CD4-positive, alpha-beta T cell treated with Interleukin-4 for 1 hour (primary cell): ENCODE results near the gene PHOSPHO2.

Experiments
- DNase-seq, 2 donors: peaks; one replicate each; pipeline ENCODE4 v3.0.0-alpha.2; 2020 to 2022

Gene PHOSPHO2, protein sequence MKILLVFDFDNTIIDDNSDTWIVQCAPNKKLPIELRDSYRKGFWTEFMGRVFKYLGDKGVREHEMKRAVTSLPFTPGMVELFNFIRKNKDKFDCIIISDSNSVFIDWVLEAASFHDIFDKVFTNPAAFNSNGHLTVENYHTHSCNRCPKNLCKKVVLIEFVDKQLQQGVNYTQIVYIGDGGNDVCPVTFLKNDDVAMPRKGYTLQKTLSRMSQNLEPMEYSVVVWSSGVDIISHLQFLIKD

DNA sequence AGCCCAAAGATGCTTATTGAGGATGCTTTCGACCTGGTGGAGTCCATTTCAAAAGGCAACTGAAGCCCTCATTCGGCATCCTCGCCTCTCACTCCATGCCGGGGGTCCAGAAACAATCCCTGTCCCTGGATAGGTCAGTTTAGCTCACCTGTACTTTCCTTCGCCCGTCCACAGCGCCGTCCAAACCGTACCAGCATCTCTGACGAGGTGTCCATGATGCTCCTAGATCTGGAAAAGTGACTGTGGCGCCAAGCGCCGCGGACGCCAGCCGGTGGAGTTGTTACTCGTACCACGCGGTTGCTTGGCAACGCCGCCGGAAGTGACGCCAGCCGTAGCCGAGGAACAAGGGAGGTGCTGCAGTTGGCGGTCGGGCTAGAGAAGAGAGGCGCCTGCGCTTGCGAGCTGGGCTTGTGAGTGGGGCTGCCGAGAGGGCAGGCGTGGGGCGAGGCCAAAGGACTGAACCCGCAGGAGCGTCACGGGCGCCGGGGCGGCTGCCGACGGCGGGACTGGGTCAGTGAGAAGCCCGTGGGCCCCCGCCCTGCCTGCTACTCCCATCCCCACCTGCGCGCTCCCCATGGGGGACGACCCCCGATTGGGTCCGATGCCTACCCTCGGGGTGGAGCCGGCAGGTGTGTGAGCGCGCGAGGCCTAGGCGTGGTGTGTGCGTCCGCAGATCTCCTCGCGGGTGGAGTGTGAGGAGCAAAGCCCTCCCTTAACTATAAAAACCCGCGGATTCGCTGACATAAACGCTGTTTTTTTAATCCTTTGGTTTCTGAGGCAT is at the start of gene PHOSPHO2, which contains the start of gene CFAP210:
Gene PHOSPHO2, plus strand, starts transcription at position 357 of the 781 bp plus-strand sequence. CDS start 6,503 bp downstream, outside the sequence.
Gene CFAP210, minus strand, starts transcription at position 293 of the 781 bp plus-strand sequence. Its CDS starts 78 bp downstream, at position 215.
- DNase-seq: peak; percentile 98 to 99

GRCh38 chr2:169647496-169647895 is 46.8 kb upstream of the PHOSPHO2 start:
- DNase-seq: no peak

- no peak for DNase-seq
Observed at GRCh38 chr2:169649278-169649677, 45.0 kb upstream of the PHOSPHO2 start.

GRCh38 chr2:169653636-169654035 is 40.6 kb upstream of the PHOSPHO2 start:
- no peak for DNase-seq

- DNase-seq: no peak
Observed at GRCh38 chr2:169656164-169656563, 38.1 kb upstream of the PHOSPHO2 start.

- DNase-seq: no peak
Observed at GRCh38 chr2:169658877-169659276, 35.4 kb upstream of the PHOSPHO2 start.

- no peak for DNase-seq
Observed at GRCh38 chr2:169659320-169659719, 34.9 kb upstream of the PHOSPHO2 start.

DNA sequence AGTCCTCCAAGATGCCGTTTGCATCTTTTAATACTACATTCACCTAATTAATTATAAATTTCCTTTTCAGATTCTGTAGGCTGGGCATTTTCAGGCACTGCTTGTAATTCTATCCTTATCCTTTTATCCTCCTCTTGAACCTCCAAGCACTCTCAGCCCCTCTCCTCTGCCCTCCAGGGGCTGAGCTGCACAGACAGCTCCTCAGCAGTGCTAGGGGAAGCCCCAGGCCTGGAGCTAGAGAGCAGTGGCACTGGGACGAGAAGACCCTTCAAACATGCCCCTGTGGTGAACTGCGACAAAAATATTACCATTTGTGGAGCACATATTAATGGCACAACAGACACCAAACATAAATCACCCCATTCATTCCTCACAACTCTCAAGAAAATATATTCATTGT is 33.0 kb upstream of the PHOSPHO2 start:
- DNase-seq: no peak

GRCh38 chr2:169662744-169663143 is 31.5 kb upstream of the PHOSPHO2 start:
- DNase-seq: no peak

DNA sequence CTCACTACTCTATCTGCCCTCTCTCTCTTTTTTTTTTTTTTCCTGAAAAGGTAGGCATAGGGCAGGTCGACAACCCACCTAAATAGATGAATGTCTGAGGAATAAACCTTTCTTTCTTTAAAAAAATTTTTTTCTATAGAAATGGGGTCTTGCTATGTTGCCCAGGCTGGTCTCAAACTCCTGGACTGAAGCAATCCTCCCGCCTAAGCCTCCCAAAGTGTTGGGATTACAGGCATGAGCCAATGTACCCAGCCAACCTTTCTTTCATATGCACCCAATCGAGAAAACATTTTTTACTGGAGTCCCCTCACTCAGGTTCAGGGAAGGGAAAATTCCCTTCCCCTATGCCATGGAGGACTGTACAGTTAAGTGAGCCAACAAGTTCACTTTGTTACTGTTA is 31.0 kb upstream of the PHOSPHO2 start:
- DNase-seq: no peak

DNA sequence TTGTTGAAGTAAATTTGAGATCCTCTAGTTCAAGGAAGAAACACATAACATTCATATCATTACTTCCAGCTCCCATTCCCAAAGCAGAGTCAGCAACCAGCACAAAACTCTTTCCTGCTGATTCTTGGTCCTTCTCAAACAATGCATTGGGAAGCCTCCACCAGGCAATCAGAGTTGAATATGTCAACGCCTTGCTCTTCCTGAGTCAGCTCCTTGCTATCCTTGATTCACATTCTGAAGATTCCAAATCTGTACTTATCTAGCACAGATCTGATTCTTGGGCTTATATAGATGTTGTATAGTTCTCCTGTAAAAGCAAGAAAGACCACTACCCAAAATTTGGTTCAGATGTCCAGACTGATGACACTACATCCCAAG is 29.7 kb upstream of the PHOSPHO2 start:
- no peak for DNase-seq

DNA sequence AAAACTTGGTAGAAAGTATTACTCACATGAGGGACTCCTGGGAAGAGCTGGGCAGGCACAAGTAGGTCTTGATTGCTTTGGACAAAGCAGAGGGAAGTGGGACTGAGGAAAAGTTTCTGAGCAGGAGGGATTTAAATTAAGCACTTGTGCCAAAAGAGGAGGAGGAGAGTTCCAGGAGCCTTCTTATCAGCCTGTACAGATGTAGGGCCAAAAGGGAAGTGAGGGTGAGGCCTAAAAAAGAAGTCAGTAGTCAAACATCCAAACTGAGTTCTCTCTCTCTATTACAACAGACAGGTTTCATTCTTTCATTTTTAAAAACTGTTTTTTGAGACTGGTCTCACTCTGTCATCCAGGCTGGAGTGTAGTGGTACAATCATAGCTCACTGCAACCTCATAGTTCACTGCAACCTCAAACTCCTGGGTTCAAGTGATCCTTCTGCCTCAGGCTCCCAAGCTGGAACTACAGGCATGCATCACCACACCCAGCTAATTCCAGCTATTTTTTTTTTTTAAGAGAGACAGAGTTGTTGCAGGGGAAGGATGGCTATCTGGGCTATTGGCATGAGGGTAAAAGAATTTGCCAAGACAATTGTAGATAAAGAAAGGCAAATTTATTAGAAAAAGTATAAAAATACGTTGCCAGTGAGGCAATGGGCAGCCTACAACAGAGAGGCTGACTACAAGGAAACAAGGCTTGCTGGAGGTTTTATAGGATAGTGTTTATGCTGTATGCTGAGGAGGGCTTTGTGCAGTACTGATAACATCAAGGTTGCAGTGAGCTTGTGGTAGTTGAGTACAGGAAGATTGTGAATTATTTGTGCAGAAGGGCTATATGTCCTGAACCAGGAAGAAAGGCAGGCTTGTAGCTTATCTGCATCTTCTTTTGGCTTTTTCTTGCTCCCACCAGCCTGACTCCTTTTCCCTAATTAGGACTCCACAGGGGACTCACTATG is 29.0 kb upstream of the PHOSPHO2 start:
- DNase-seq: no peak

- peak in 1 of 2 donors; percentile 15 for DNase-seq
Observed at GRCh38 chr2:169667583-169667982, 26.7 kb upstream of the PHOSPHO2 start.

GRCh38 chr2:169670215-169670651 is 24.0 kb upstream of the PHOSPHO2 start:
- no peak for DNase-seq

GRCh38 chr2:169670937-169671336 is 23.3 kb upstream of the PHOSPHO2 start:
- DNase-seq: no peak

- no peak for DNase-seq
Observed at GRCh38 chr2:169672406-169672805, 21.9 kb upstream of the PHOSPHO2 start.

GRCh38 chr2:169673106-169673505 is 21.2 kb upstream of the PHOSPHO2 start:
- no peak for DNase-seq

GRCh38 chr2:169673921-169674320 is 20.3 kb upstream of the PHOSPHO2 start:
- DNase-seq: no peak

DNA sequence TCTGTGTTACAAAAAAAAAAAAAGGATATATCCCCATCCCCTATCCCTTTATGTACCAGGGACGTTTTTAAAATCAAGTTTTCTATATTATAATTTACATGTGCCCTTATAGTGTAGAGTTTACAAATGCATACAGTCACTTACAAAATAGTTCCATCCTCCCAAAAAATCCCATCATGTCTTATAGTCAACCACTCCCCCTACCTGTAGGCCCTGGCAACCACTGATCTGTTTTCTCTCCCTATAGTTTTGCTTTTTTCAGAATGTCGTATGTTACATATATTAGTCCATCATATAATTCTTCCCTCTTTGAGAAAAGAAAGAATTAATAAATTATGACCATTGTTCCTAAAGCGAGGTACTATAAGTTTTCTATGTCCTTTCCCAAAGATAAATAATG is 17.9 kb upstream of the PHOSPHO2 start:
- no peak for DNase-seq

DNA sequence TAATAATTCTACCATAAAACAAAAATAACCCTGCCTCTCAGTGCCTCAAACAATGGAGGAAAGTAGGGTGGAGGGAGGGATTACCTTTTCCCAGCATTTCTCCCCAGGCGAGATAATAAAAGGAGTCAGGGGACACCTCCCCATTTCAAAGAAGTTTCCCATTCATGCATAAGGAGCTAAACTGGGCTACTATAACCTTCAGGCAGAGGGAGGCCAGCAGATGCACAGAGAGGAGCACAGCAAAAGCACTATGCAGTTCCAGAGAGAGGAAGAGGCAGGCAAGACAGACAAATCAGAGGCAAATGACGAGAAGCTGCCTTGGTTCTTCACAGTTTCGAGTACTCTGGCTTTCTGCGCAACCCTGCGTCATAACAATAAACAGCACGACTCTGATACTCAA is 17.4 kb upstream of the PHOSPHO2 start:
- no peak for DNase-seq

- peak in 1 of 2 donors; percentile 26 for DNase-seq
Observed at GRCh38 chr2:169683054-169683424, 11.2 kb upstream of the PHOSPHO2 start.

DNA sequence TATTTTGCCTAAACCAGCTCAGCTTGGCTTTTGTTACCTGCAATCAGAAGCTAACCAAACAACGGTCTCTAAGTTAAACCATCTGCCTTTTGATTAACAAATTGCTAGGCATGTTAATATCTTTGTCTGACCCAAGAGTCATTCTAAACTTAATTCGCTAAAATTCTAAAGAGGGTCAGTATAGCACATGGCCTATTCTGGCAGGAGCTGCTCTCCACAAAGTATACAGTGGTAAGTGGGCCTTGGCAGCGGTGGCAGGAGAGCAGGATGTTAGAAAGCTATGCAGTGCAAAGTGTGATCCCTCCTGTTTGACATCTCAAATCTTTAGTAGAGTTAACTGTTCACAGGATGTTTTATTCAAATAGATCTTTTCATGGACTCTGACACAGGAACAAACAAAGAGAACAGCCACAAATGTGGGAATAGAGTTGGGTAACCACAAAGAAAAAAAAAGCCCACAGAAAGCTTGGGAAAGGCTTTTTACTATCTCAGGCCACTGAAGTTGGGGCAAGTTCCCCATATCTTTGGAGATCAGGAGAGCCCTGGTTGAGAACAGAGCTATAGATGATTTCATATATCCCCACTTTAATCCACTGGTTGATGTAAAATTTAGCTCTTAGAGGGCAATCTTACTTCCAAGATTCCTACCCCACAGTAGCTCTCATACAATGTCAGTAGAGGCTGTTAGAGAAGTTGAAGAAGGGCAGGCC is 10.7 kb upstream of the PHOSPHO2 start:
- DNase-seq: no peak
